Transverse colon (tissue), 4 donors: ENCODE data around the gene OR5B2. TPM values are rescaled to one million over a fixed set of nuclear protein-coding genes. Genes with fewer than 3 reads are reported as not detected.

Source experiments
- DNase-seq: peaks from one replicate; pipeline ENCODE4 v3.0.0-alpha.2; 2019
- H3K27ac ChIP-seq, 4 donors: fragments of 200-600 bp; sonication (generic); 2 replicates each; pipeline ENCODE4 v1.5.1; 2016 to 2018; ENCODE audit warnings: inconsistent platforms in 4 of 4
- H3K27me3 ChIP-seq: fragments of 200-600 bp; sonication (generic); 2 replicates; pipeline ENCODE4 v1.5.1; 2017; ENCODE audit warnings: inconsistent platforms
- H3K36me3 ChIP-seq, 4 donors: fragments of 200-600 bp; sonication (generic); 2 replicates each; pipeline ENCODE4 v1.5.1; 2017 to 2019; ENCODE audit warnings: inconsistent platforms in 4 of 4
- H3K4me1 ChIP-seq, 4 donors: fragments of 200-600 bp; sonication (generic); 2 replicates each; pipeline ENCODE4 v1.5.1; 2017 to 2020; ENCODE audit warnings: inconsistent platforms in 4 of 4
- H3K4me3 ChIP-seq, 4 donors: fragments of 200-600 bp; sonication (generic); 1 replicate in 1 of 4; 2 replicates in 3 of 4; pipeline versions ENCODE4 v1.5.1 to v1.6.1; 2017 to 2019; ENCODE audit warnings: inconsistent platforms in 4 of 4
- H3K9me3 ChIP-seq, 2 donors: fragments of 200-600 bp; sonication (generic); 2 replicates each; pipeline ENCODE4 v1.5.1; 2017 to 2019; ENCODE audit warnings: inconsistent platforms in 2 of 2
- POLR2AphosphoS5 ChIP-seq, 3 donors: sonication (generic); formaldehyde crosslinking; IDR thresholded peaks; one replicate each; pipeline ENCODE4 v1.6.1; 2016; ENCODE audit warnings: antibody characterized with exemption in 3 of 3
- WGBS, 2 donors: methylation state at CpG; one replicate each; pipeline ENCODE4 v1.1.5; 2018; ENCODE audit warnings: low coverage in 1 of 2; 5-methylcytosine and 5-hydroxymethylcytosine counted together
- in situ Hi-C, 4 donors: fragments of 200-750 bp; cut with MboI; loops; one replicate each; pipeline versions ENCODE4 v1.15.0 to v1.15.1; 2017; ENCODE audit warnings: low sequenced_read_pairs in 3 of 4, low pct_ligation_motif_present in 1 of 4, low pct_unique_long_range_greater_than_20kb in 1 of 4
- intact Hi-C: fragments of 100-400 bp; cut with DNase I; formaldehyde crosslinking; loops from one replicate; pipeline ENCODE4 v1.15.1; 2023; ENCODE audit warnings: low total_unique reads
- total RNA-seq, 4 donors: library from RNA; depleted of rRNA; stranded (reverse); fragments of >200 nt; gene quantifications; one replicate each; pipeline ENCODE4 v1.1.0, GENCODE V29; 2016
- TF ChIP-seq, protein P1 (sequence below), 5 experiments: fragments of 200-600 bp in 3 of 5; fragments of 450-650 bp in 2 of 5; sonication (generic) in 3 of 5; IDR thresholded peaks; 1 replicate in 2 of 5; 2 replicates in 3 of 5; pipeline ENCODE4 v1.5.1; 2016 to 2017; ENCODE audit warnings: antibody characterized with exemption in 5 of 5, inconsistent platforms in 3 of 5, mild to moderate bottlenecking in 2 of 5, moderate library complexity in 1 of 5

Gene OR5B2
- total RNA-seq, 4 donors from 2014 or later = not detected

DNA sequence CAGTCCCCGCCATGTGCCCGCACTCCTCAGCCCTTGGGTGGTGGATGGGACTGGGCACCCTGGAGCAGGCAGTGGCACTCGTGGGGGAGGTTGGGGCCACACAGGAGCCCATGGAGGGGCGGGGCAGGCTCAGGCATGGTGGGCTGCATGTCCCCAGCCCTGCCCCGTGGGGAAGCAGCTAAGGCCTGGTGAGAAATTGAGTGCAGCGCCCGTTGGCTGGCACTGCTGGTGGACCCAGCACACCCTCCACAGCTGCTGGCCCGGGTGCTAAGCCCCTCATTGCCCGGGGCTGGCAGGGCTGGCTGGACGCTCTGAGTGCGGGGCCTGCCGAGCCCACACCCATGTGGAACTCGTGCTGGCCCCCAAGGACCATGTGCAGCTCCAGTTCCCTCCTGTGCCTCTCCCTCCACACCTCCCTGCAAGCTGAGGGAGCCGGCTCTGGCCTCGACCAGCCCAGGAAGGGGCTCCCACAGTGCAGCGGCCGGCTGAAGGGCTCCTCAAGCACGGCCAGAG, 37.3 kb downstream of the OR5B2 start:
- H3K27me3 ChIP-seq = no peaks in the 10 kb centered on the region
- intact Hi-C loops = no loop called here
- TF ChIP-seq, protein P1, sequence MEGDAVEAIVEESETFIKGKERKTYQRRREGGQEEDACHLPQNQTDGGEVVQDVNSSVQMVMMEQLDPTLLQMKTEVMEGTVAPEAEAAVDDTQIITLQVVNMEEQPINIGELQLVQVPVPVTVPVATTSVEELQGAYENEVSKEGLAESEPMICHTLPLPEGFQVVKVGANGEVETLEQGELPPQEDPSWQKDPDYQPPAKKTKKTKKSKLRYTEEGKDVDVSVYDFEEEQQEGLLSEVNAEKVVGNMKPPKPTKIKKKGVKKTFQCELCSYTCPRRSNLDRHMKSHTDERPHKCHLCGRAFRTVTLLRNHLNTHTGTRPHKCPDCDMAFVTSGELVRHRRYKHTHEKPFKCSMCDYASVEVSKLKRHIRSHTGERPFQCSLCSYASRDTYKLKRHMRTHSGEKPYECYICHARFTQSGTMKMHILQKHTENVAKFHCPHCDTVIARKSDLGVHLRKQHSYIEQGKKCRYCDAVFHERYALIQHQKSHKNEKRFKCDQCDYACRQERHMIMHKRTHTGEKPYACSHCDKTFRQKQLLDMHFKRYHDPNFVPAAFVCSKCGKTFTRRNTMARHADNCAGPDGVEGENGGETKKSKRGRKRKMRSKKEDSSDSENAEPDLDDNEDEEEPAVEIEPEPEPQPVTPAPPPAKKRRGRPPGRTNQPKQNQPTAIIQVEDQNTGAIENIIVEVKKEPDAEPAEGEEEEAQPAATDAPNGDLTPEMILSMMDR (IDR thresholded peaks at IDR 0.05) = no peak
- TF ChIP-seq POLR2AphosphoS5 (IDR thresholded peaks at IDR 0.05) = no peak
- 81% methylated on average over 12 of the region's 18 CpGs; no CpG with 5 or more reads in 1 of the 2 donors for WGBS, 2 donors
- no peak overlapping the region for H3K4me3 ChIP-seq
- in situ Hi-C loops = no loop called here
- no peak overlapping the region for H3K27ac ChIP-seq
- H3K4me1 ChIP-seq = no peaks in the 10 kb centered on the region
- no peak for DNase-seq
- no peaks in the 10 kb centered on the region for H3K36me3 ChIP-seq
- peaks cover 0 to 9% of the 10 kb centered on the region in 2 donors for H3K9me3 ChIP-seq

Other genes starting within 250 kb of the OR5B2 start
- not detected for gene OR9Q2, start 239.1 kb downstream of the OR5B2 start, total RNA-seq
- gene OR1S2, start 224.0 kb downstream of the OR5B2 start, total RNA-seq = not detected
- gene OR1S1, start 215.4 kb downstream of the OR5B2 start, total RNA-seq = not detected
- gene OR10Q1, start 199.2 kb downstream of the OR5B2 start, total RNA-seq = not detected
- gene OR10W1, start 159.9 kb downstream of the OR5B2 start, total RNA-seq = not detected
- not detected for gene OR5B17, start 69.1 kb downstream of the OR5B2 start, total RNA-seq
- gene OR5B3, start 21.2 kb downstream of the OR5B2 start, total RNA-seq = not detected
- not detected for gene OR5B12, start 14.1 kb upstream of the OR5B2 start, total RNA-seq
- not detected for gene OR5B21, start 80.0 kb upstream of the OR5B2 start, total RNA-seq
- 10 to 100 TPM in 3 of 4 donors, 1 to 10 TPM in 1; 10.0 to 18.7 (median 16.0) TPM for gene LPXN, start 147.7 kb upstream of the OR5B2 start, total RNA-seq
- 10 to 100 TPM; 38.6 to 62.0 (median 56.2) TPM for gene ZFP91, start 150.9 kb upstream of the OR5B2 start, total RNA-seq
- 1 to 10 TPM in 3 of 4 donors, not detected in 1; 1.1 to 2.1 (median 1.5) TPM for gene CNTF, start 194.5 kb upstream of the OR5B2 start, total RNA-seq